Measurements from ENCODE around the gene FAM78A. TPM values are rescaled to one million over a fixed set of nuclear protein-coding genes. Genes with fewer than 3 reads are reported as not detected.

Gene FAM78A
- total and polyA plus RNA-seq, 2 donors (not counting 1 experiment from before 2014, with no cell fraction given): 42.9 to 58.3 TPM

GRCh38 chr9:131220485-131220884, 55.8 kb downstream of the FAM78A start:
- Mint-ChIP-seq H3K27me3 (no peaks in the 10 kb centered on the region), H3K9me3 (ENCODE audit: insufficient read depth) (no peaks in the 10 kb centered on the region), H3K4me3 (no peak overlapping the region), H3K27ac (no peak overlapping the region), H3K4me1 (no peaks in the 10 kb centered on the region)
- Histone ChIP-seq H3K4me1 (ENCODE audit: control insufficient read depth in 2 of 2, insufficient read depth in 2 of 2, low read length in 2 of 2) (peaks cover 0 to under 1% of the 10 kb centered on the region in 2 donors), H4K20me1 (ENCODE audit: control insufficient read depth, insufficient read depth, low read length, poor library complexity, severe bottlenecking) (no peaks in the 10 kb centered on the region), H3K79me2 (ENCODE audit: control insufficient read depth, insufficient read depth, low read length) (no peaks in the 10 kb centered on the region), H3K9ac (ENCODE audit: low read length) (no peak overlapping the region), H3K4me2 (replicated peaks; ENCODE audit: low read depth, low read length, poor library complexity, severe bottlenecking) (no peak overlapping the region), H3K27ac (ENCODE audit: low read length in 2 of 2) (no peak overlapping the region), H3K36me3 (replicated peaks in 1 of 2; ENCODE audit: control extremely low read depth in 1 of 2, control insufficient read depth in 1 of 2, extremely low read depth in 1 of 2, insufficient read depth in 2 of 2, low read length in 1 of 2) (peaks cover 0 to 18% of the 10 kb centered on the region in 2 experiments), H3K4me3 (ENCODE audit: control extremely low read depth in 1 of 5, extremely low read depth in 1 of 5, insufficient read depth in 1 of 5, low read depth in 2 of 5, low read length in 4 of 5) (no peak overlapping the region), H3K27me3 (replicated peaks in 1 of 4; ENCODE audit: control extremely low read depth in 1 of 4, control insufficient read depth in 3 of 4, insufficient read depth in 4 of 4, low read length in 3 of 4) (no peaks in the 10 kb centered on the region), H2AFZ (ENCODE audit: insufficient read depth, low read depth, low read length, poor library complexity, severe bottlenecking) (no peak overlapping the region), H3K9me3 (ENCODE audit: control extremely low read depth in 1 of 3, control insufficient read depth in 2 of 3, insufficient read depth in 1 of 3, low read length in 2 of 3) (no peaks in the 10 kb centered on the region)
- POLR2A ChIA-PET: no interaction called here
- CTCF ChIA-PET: interaction anchor here (0.9 kb wide), 1 partner anchor 9 kb away, joined by 5 read pairs; no protein-coding TSS in a partner anchor
- DNase-seq (no peak), ATAC-seq (ENCODE audit: low read depth) (no peak)
- WGBS (ENCODE audit: insufficient coverage): no CpG with 5 or more reads among the region's 2 CpGs
- no peak for TF ChIP-seq CTCF (IDR thresholded peaks at IDR 0.05)
- no peak for TF ChIP-seq EZH2 (IDR thresholded peaks at IDR 0.05; ENCODE audit: borderline replicate concordance, insufficient read depth, low read depth, low read length, poor library complexity, severe bottlenecking)
- intact Hi-C loops (cut with micrococcal nuclease): no loop called here

GRCh38 chr9:131218370-131218769, 57.9 kb downstream of the FAM78A start:
- H3K4me3 Mint-ChIP-seq: no peak overlapping the region

More at GRCh38 chr9:131218370-131218769, 57.9 kb downstream of the FAM78A start:
- ChIA-PET POLR2A (no interaction called here), CTCF (no interaction called here)
- no peak for DNase-seq
- no peak overlapping the region for H2AFZ ChIP-seq (ENCODE audit: insufficient read depth, low read depth, low read length, poor library complexity, severe bottlenecking)
- no peaks in the 10 kb centered on the region for H3K9me3 ChIP-seq (ENCODE audit: control extremely low read depth in 1 of 3, control insufficient read depth in 2 of 3, insufficient read depth in 1 of 3, low read length in 2 of 3)
- intact Hi-C loops (cut with micrococcal nuclease): no loop called here
- no peak for ATAC-seq (ENCODE audit: low read depth)
- H3K36me3 ChIP-seq (replicated peaks in 1 of 2; ENCODE audit: control extremely low read depth in 1 of 2, control insufficient read depth in 1 of 2, extremely low read depth in 1 of 2, insufficient read depth in 2 of 2, low read length in 1 of 2): peaks cover 0 to 17% of the 10 kb centered on the region in 2 experiments
- H3K27me3 ChIP-seq (replicated peaks in 1 of 4; ENCODE audit: control extremely low read depth in 1 of 4, control insufficient read depth in 3 of 4, insufficient read depth in 4 of 4, low read length in 3 of 4): no peaks in the 10 kb centered on the region
- H4K20me1 ChIP-seq (ENCODE audit: control insufficient read depth, insufficient read depth, low read length, poor library complexity, severe bottlenecking): no peaks in the 10 kb centered on the region
- H3K4me2 ChIP-seq (replicated peaks; ENCODE audit: low read depth, low read length, poor library complexity, severe bottlenecking): no peak overlapping the region
- no peak overlapping the region for H3K9ac ChIP-seq (ENCODE audit: low read length)
- H3K4me3 ChIP-seq (ENCODE audit: control extremely low read depth in 1 of 5, extremely low read depth in 1 of 5, insufficient read depth in 1 of 5, low read depth in 2 of 5, low read length in 4 of 5): no peak overlapping the region
- WGBS (ENCODE audit: insufficient coverage): 89% methylated on average over 2 of the region's 5 CpGs
- no peaks in the 10 kb centered on the region for H3K4me1 Mint-ChIP-seq
- TF ChIP-seq CTCF (IDR thresholded peaks at IDR 0.05): no peak
- no peak for TF ChIP-seq EZH2 (IDR thresholded peaks at IDR 0.05; ENCODE audit: borderline replicate concordance, insufficient read depth, low read depth, low read length, poor library complexity, severe bottlenecking)
- H3K27me3 Mint-ChIP-seq: no peaks in the 10 kb centered on the region
- H3K79me2 ChIP-seq (ENCODE audit: control insufficient read depth, insufficient read depth, low read length): no peaks in the 10 kb centered on the region
- no peak overlapping the region for H3K27ac Mint-ChIP-seq
- H3K4me1 ChIP-seq (ENCODE audit: control insufficient read depth in 2 of 2, insufficient read depth in 2 of 2, low read length in 2 of 2): no peaks in the 10 kb centered on the region
- no peak overlapping the region for H3K27ac ChIP-seq (ENCODE audit: low read length in 2 of 2)
- H3K9me3 Mint-ChIP-seq (ENCODE audit: insufficient read depth): no peaks in the 10 kb centered on the region

Data from B cell (primary cell).